ENCODE results near the gene KMT2A.

Gene KMT2A

GRCh38 chr11:118529584-118530175, 93.4 kb downstream of the KMT2A start:
- no peak for DNase-seq (ENCODE audit: low read depth)
- peak overlapping the region; percentile 79 for H3K4me3 ChIP-seq (ENCODE audit: low read depth, low read length)
- no peak for TF ChIP-seq CTCF (conservative IDR thresholded peaks at IDR 0.05; ENCODE audit: low read depth, low read length)

DNA sequence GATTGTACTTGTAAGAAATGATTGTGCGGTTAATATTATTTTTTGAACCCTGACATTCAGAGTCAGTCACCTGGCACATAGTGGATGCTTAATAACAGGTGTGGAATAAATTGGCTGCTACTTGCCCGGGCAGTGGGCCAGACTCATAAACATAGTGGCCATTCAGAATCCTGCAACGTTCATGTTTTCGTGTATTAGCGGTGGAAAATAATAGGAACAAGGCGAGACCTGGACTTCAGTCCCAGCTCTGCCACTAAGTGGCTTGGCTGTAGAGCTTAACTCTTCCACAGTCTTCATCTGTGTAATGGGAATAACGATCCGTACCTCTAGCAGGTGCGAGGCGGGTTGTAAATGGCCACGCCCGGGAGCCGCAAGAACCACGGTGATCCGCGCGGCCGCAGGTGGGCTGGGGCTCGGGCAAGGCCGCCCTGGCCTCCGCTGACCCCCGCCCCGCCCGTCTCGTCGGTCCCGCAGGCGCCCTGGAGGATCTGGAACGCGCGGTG, 93.9 kb downstream of the KMT2A start:
- peak; percentile 21 for DNase-seq (ENCODE audit: low read depth)
- H3K4me3 ChIP-seq (ENCODE audit: low read depth, low read length) = peak overlapping the region; percentile 79

DNA sequence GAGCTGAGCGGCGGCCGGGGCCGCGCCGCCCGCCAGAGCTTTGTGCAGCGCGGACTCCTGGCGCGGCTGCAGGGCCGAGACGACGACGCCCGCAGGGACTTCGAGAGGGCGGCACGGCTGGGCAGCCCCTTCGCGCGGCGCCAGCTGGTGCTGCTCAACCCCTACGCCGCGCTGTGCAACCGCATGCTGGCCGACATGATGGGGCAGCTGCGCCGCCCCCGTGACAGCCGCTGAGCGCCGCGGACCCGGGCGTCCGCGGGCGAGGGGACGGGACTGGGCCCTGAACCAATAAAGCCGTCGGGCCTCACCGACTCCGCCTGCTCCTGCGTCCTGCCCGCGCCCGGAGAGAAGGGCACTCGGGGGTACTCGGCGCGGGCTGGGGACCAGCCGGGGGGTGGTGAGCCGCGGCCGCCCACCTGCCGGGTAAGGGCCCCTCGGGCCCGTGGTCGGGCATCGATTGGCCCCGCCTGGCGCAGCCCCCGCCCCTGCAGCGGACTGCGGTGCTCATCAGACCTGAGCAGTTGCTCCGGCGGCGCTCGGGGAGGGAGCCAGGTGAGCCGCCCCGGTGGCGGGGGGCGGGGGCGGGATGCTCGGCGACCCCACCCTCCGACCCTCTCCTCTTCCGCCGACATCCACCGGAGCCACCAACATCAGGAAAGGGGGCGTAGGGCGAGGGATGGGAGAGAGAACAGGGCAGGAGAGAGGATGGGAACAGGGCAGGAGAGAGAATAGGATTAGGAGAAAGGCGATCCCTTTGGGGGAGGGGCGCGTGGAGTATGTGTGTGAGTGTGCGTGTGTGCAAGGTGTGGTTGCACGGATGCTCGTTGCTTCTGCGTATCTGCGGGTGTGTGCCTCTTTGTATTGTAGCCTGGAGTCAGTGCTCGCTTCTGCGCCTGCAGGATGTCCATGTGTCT, 94.6 kb downstream of the KMT2A start, which contains the start of gene TMEM25:
Gene TMEM25, plus strand, starts transcription at position 510 of the 914 bp plus-strand sequence. CDS start 610 bp downstream, outside the sequence.
- TF ChIP-seq CTCF (conservative IDR thresholded peaks at IDR 0.05; ENCODE audit: low read depth, low read length) = no peak
- peak within 1 kb of the TSS; percentile 79 for H3K4me3 ChIP-seq (ENCODE audit: low read depth, low read length)
- peak; percentile 53 for DNase-seq (ENCODE audit: low read depth)

More for the DNA sequence above, 93.9 kb downstream of the KMT2A start:
- TF ChIP-seq CTCF (conservative IDR thresholded peaks at IDR 0.05; ENCODE audit: low read depth, low read length) = no peak

GRCh38 chr11:118531597-118532084, 95.3 kb downstream of the KMT2A start:
- DNase-seq (ENCODE audit: low read depth) = no peak
- peak overlapping the region; percentile 79 for H3K4me3 ChIP-seq (ENCODE audit: low read depth, low read length)
- no peak for TF ChIP-seq CTCF (conservative IDR thresholded peaks at IDR 0.05; ENCODE audit: low read depth, low read length)

DNA sequence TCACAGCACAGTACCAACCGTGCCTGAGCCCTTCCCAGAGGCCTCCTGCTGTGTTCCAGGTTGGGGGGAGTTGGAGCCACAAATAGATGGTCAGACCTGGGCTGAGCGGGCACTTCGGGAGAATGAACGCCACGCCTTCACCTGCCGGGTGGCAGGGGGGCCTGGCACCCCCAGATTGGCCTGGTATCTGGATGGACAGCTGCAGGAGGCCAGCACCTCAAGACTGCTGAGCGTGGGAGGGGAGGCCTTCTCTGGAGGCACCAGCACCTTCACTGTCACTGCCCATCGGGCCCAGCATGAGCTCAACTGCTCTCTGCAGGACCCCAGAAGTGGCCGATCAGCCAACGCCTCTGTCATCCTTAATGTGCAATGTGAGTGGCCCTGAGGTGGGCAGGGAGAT, 95.8 kb downstream of the KMT2A start:
- no peak for TF ChIP-seq CTCF (conservative IDR thresholded peaks at IDR 0.05; ENCODE audit: low read depth, low read length)
- peak overlapping the region; percentile 79 for H3K4me3 ChIP-seq (ENCODE audit: low read depth, low read length)
- DNase-seq (ENCODE audit: low read depth) = no peak

DNA sequence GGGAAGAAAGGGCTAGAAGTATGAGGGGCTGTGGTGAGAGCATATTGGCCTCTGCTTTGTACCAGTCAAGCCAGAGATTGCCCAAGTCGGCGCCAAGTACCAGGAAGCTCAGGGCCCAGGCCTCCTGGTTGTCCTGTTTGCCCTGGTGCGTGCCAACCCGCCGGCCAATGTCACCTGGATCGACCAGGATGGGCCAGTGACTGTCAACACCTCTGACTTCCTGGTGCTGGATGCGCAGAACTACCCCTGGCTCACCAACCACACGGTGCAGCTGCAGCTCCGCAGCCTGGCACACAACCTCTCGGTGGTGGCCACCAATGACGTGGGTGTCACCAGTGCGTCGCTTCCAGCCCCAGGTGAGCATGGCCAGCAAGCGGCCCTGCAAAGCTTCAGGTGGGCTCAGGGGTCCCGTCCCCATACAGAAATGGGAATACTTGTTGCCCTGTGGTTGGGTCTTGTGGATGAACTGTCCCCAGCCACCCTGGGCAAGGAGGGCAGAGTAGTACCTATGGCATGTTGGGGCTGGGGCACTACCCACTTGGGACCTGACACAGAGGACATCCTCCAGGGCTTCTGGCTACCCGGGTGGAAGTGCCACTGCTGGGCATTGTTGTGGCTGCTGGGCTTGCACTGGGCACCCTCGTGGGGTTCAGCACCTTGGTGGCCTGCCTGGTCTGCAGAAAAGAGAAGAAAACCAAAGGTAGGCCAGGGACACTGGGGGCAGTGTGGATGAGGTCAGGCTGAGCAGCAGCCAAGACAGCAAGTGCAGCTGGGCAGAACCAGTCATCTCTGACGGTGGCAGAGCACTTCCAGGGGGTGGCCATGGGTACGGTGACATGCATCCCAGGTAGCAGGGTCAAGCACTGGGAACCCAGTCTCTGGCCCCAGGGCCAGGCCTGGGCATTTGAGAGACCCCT, 96.8 kb downstream of the KMT2A start:
- H3K4me3 ChIP-seq (ENCODE audit: low read depth, low read length) = no peak overlapping the region
- DNase-seq (ENCODE audit: low read depth) = no peak
- TF ChIP-seq CTCF (conservative IDR thresholded peaks at IDR 0.05; ENCODE audit: low read depth, low read length) = no peak

Measured in choroid plexus epithelial cell (primary cell).